Middle frontal gyrus (tissue), 1 donor: ENCODE results near the gene VSIG1.

Experiments used
- DNase-seq: peaks from one replicate; pipeline ENCODE4 v3.0.0-alpha.2; 2015; ENCODE audit warnings: low spot score; ENCODE audit errors: extremely low spot score

Gene VSIG1

GRCh38 chrX:108044554-108045256, at the start of gene VSIG1:
Gene VSIG1, plus strand, starts transcription at chrX:108045065. Its CDS starts 66 bp downstream, at chrX:108045131.
- DNase-seq = no peak

- no peak for DNase-seq
These were observed 48.7 kb upstream of the VSIG1 start for GRCh38 chrX:107996124-107996523.

- no peak for DNase-seq
These were observed 44.1 kb upstream of the VSIG1 start for GRCh38 chrX:108000751-108001150.

- no peak for DNase-seq
These were observed 43.5 kb upstream of the VSIG1 start for GRCh38 chrX:108001218-108001814.

- DNase-seq = no peak
These were observed 26.0 kb upstream of the VSIG1 start for GRCh38 chrX:108018656-108019381.

- DNase-seq = no peak
These were observed 25.4 kb upstream of the VSIG1 start for GRCh38 chrX:108019382-108019875.

- no peak for DNase-seq
These were observed 24.2 kb upstream of the VSIG1 start for GRCh38 chrX:108020631-108021030.

- no peak for DNase-seq
These were observed 22.3 kb upstream of the VSIG1 start for GRCh38 chrX:108022491-108023089.

- DNase-seq = no peak
These were observed 19.5 kb upstream of the VSIG1 start for GRCh38 chrX:108025376-108025775.

- DNase-seq = no peak
These were observed 18.8 kb upstream of the VSIG1 start for GRCh38 chrX:108025954-108026600.

GRCh38 chrX:108028854-108029253, 16.0 kb upstream of the VSIG1 start:
- no peak for DNase-seq

GRCh38 chrX:108029928-108030711, 14.7 kb upstream of the VSIG1 start:
- no peak for DNase-seq

GRCh38 chrX:108032944-108033343, 11.9 kb upstream of the VSIG1 start:
- no peak for DNase-seq

- no peak for DNase-seq
These were observed 11.0 kb upstream of the VSIG1 start for GRCh38 chrX:108033890-108034289.

GRCh38 chrX:108034725-108035124, 10.1 kb upstream of the VSIG1 start:
- no peak for DNase-seq

GRCh38 chrX:108036298-108036973, 8.4 kb upstream of the VSIG1 start:
- DNase-seq = no peak

GRCh38 chrX:108049649-108050048, 4.8 kb downstream of the VSIG1 start:
- no peak for DNase-seq

GRCh38 chrX:108053218-108053617, 8.4 kb downstream of the VSIG1 start:
- no peak for DNase-seq

- no peak for DNase-seq
These were observed 10.7 kb downstream of the VSIG1 start for GRCh38 chrX:108055546-108055945.

- no peak for DNase-seq
These were observed 14.9 kb downstream of the VSIG1 start for GRCh38 chrX:108059801-108060200.
